HepG2 (cell line): Measurements from ENCODE around the gene GTPBP6.
"Not testable (repeated sequence)": the region's sequence is repeated elsewhere in the genome, so short reads cannot be mapped to it uniquely, and the experiment has no call there.

Experiments used
- CBX5 ChIP-seq: sonication (generic); formaldehyde crosslinking; IDR thresholded peaks from 2 replicates; pipeline ENCODE4 v1.4.0; 2020; ENCODE audit warnings: missing genetic modification reagents, borderline replicate concordance
- MTA1 ChIP-seq: sonication (generic); formaldehyde crosslinking; IDR thresholded peaks from 2 replicates; pipeline ENCODE4 v1.4.0; 2020; ENCODE audit warnings: missing genetic modification reagents, mild to moderate bottlenecking, borderline replicate concordance
- POLR2AphosphoS5 ChIP-seq: IDR thresholded peaks from 2 replicates; pipeline ENCODE4 v1.6.1; 2012; ENCODE audit warnings: low read depth, low read length
- ZNF605 ChIP-seq: sonication (generic); formaldehyde crosslinking; IDR thresholded peaks from 2 replicates; pipeline ENCODE4 v1.8.0; 2022; ENCODE audit warnings: mild to moderate bottlenecking, missing genetic modification reagents
- TF ChIP-seq, protein P1 (sequence below): sonication (generic); formaldehyde crosslinking; IDR thresholded peaks from 2 replicates; pipeline ENCODE4 v1.5.0; 2020; ENCODE audit warnings: mild to moderate bottlenecking, missing genetic modification reagents, moderate library complexity

DNA sequence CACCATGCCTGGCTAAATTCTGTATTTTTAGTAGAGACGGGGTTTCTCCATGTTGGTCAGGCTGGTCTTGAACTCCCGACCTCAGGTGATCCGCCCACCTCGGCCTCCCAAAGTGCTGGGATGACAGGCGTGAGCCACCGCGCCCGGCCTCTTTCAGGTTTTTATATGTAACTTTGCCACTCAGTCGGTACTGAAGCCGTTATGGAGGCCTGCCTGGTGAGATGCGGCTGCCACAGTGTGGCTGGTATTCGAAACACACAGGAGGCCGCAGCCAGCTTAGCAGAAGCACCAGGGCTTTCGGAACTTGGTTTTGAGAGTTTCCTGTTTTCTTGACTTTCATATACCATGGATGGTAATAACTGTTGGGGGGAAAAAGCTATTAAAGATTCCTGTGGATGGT, 6.1 kb upstream of the GTPBP6 start:
- TF ChIP-seq, protein P1, sequence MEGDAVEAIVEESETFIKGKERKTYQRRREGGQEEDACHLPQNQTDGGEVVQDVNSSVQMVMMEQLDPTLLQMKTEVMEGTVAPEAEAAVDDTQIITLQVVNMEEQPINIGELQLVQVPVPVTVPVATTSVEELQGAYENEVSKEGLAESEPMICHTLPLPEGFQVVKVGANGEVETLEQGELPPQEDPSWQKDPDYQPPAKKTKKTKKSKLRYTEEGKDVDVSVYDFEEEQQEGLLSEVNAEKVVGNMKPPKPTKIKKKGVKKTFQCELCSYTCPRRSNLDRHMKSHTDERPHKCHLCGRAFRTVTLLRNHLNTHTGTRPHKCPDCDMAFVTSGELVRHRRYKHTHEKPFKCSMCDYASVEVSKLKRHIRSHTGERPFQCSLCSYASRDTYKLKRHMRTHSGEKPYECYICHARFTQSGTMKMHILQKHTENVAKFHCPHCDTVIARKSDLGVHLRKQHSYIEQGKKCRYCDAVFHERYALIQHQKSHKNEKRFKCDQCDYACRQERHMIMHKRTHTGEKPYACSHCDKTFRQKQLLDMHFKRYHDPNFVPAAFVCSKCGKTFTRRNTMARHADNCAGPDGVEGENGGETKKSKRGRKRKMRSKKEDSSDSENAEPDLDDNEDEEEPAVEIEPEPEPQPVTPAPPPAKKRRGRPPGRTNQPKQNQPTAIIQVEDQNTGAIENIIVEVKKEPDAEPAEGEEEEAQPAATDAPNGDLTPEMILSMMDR (CRISPR knock-in tag): peak; percentile 71
- not testable (repeated sequence) for TF ChIP-seq MTA1 (CRISPR knock-in tag); CBX5 (CRISPR knock-in tag); POLR2AphosphoS5; ZNF605 (CRISPR knock-in tag)
